Measurements from ENCODE around the gene KRT72. TPM values are rescaled to one million over a fixed set of nuclear protein-coding genes. Genes with fewer than 3 reads are reported as not detected.

KRT72 gene
- total RNA-seq, 3 donors from 2014 or later = not detected

GRCh38 chr12:52566847-52567291 is 34.4 kb downstream of the KRT72 start:
- Histone ChIP-seq H3K4me1 (no peaks in the 10 kb centered on the region), H3K9me3 (no peaks in the 10 kb centered on the region), H3K36me3 (no peaks in the 10 kb centered on the region), H3K4me3 (no peak overlapping the region), H3K27ac (no peak overlapping the region), H3K27me3 (no peaks in the 10 kb centered on the region)
- no peak for TF ChIP-seq CTCF (IDR thresholded peaks at IDR 0.05)
- no peak for TF ChIP-seq POLR2A (IDR thresholded peaks at IDR 0.05)
- no peak for TF ChIP-seq POLR2AphosphoS5 (IDR thresholded peaks at IDR 0.05)
- DNase-seq (ENCODE audit: low spot score in 2 of 2) = no peak
- intact Hi-C loops (cut with DNase I; ENCODE audit: low total_unique reads) = no loop called here

DNA sequence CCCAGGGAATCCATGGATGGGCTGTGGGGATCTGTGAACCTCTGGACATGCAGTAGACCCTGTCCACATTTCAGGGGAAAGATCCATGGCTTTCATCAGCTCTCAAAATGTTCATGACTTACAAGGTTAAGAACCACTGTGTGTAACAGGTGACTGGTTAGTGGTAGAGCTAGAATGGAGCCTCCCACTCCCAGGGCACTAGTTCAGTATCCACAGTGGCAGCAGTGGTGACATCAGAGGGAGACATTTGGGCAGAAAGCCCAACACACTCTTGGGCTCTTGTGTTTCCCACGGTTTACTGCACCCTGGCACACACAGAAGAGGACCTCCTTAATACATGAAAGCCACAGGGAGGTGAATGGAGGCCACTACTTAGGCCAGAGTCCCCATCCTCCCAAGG is 36.7 kb downstream of the KRT72 start:
- intact Hi-C loops (cut with DNase I; ENCODE audit: low total_unique reads) = no loop called here
- H3K4me1 ChIP-seq = no peaks in the 10 kb centered on the region
- H3K27ac ChIP-seq = no peak overlapping the region
- no peak for TF ChIP-seq CTCF (IDR thresholded peaks at IDR 0.05)
- TF ChIP-seq POLR2A (IDR thresholded peaks at IDR 0.05) = no peak
- no peak for TF ChIP-seq POLR2AphosphoS5 (IDR thresholded peaks at IDR 0.05)
- H3K9me3 ChIP-seq = no peaks in the 10 kb centered on the region
- no peaks in the 10 kb centered on the region for H3K27me3 ChIP-seq
- H3K36me3 ChIP-seq = no peaks in the 10 kb centered on the region
- no peak for DNase-seq (ENCODE audit: low spot score in 2 of 2)
- no peak overlapping the region for H3K4me3 ChIP-seq

- no peaks in the 10 kb centered on the region for H3K9me3 ChIP-seq
- no peak overlapping the region for H3K4me3 ChIP-seq
- no peak for DNase-seq (ENCODE audit: low spot score in 2 of 2)
- H3K36me3 ChIP-seq = no peaks in the 10 kb centered on the region
- no peaks in the 10 kb centered on the region for H3K27me3 ChIP-seq
- no peaks in the 10 kb centered on the region for H3K4me1 ChIP-seq
- peak in 1 of 3 donors; percentile 33 for TF ChIP-seq CTCF (IDR thresholded peaks at IDR 0.05)
- TF ChIP-seq POLR2A (IDR thresholded peaks at IDR 0.05) = no peak
- no peak for TF ChIP-seq POLR2AphosphoS5 (IDR thresholded peaks at IDR 0.05)
- intact Hi-C loops (cut with DNase I; ENCODE audit: low total_unique reads) = no loop called here
- no peak overlapping the region for H3K27ac ChIP-seq
These were observed 39.3 kb downstream of the KRT72 start for GRCh38 chr12:52561880-52562449.

DNA sequence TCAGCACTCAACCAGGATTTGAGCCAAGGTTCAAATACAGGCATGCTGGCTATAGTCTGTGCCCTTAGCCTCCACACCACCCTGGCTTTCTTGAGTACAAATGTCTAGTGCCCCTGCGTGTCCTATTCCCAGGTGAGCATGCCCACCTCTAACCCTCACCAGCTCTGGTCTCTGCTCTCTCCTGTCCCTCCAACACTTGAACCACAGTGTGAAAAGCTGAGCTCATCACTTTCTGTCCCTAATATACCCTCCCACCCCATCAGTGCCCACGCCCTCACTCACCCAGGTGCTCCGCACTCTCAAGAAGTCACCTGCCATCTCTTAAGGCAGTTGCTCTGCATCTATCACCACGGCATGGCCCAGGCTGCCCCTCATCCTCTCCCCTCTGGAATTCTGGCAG is 41.3 kb downstream of the KRT72 start:
- H3K4me3 ChIP-seq = no peak overlapping the region
- no peak for DNase-seq (ENCODE audit: low spot score in 2 of 2)
- intact Hi-C loops (cut with DNase I; ENCODE audit: low total_unique reads) = no loop called here
- no peaks in the 10 kb centered on the region for H3K4me1 ChIP-seq
- no peaks in the 10 kb centered on the region for H3K36me3 ChIP-seq
- no peaks in the 10 kb centered on the region for H3K27me3 ChIP-seq
- H3K27ac ChIP-seq = no peak overlapping the region
- TF ChIP-seq POLR2A (IDR thresholded peaks at IDR 0.05) (no peak), POLR2AphosphoS5 (IDR thresholded peaks at IDR 0.05) (no peak), CTCF (IDR thresholded peaks at IDR 0.05) (no peak)
- H3K9me3 ChIP-seq = no peaks in the 10 kb centered on the region

- Histone ChIP-seq H3K27me3 (no peaks in the 10 kb centered on the region), H3K27ac (no peak overlapping the region), H3K36me3 (no peaks in the 10 kb centered on the region), H3K9me3 (no peaks in the 10 kb centered on the region), H3K4me1 (no peaks in the 10 kb centered on the region), H3K4me3 (no peak overlapping the region)
- DNase-seq (ENCODE audit: low spot score in 2 of 2) = no peak
- intact Hi-C loops (cut with DNase I; ENCODE audit: low total_unique reads) = no loop called here
- TF ChIP-seq POLR2AphosphoS5 (IDR thresholded peaks at IDR 0.05) (no peak), POLR2A (IDR thresholded peaks at IDR 0.05) (no peak), CTCF (IDR thresholded peaks at IDR 0.05) (no peak)
These were observed 42.4 kb downstream of the KRT72 start for GRCh38 chr12:52558781-52559445.

Data from breast epithelium (tissue), 4 donors.